ENCODE data around the gene NKX3-2.

Gene NKX3-2

GRCh38 chr4:13544606-13545393 is 492 bp upstream of the NKX3-2 start:
- no peaks in the 10 kb centered on the region for H3K9me2 ChIP-seq (replicated peaks; ENCODE audit: low read depth, low read length)
- no peaks in the 10 kb centered on the region for H3K36me3 ChIP-seq (ENCODE audit: insufficient read depth, low read length)
- no peaks in the 10 kb centered on the region for H3K79me2 ChIP-seq (ENCODE audit: insufficient read depth, low read length)
- H3K4me1 ChIP-seq (ENCODE audit: insufficient read depth, low read length, poor library complexity, severe bottlenecking), result peaks cover 4% of the 10 kb centered on the region
- H3K27me3 ChIP-seq (ENCODE audit: insufficient read depth, low read length, poor library complexity, severe bottlenecking), result no peaks in the 10 kb centered on the region
- H2AFZ ChIP-seq (ENCODE audit: low read length), result no peak overlapping the region
- no peaks in the 10 kb centered on the region for H3K9me3 ChIP-seq (ENCODE audit: insufficient read depth, low read depth, low read length)
- no peak overlapping the region for H3K4me2 ChIP-seq (ENCODE audit: low read depth, low read length, poor library complexity, severe bottlenecking)
- no peak for TF ChIP-seq CTCF (conservative IDR thresholded peaks at IDR 0.05; ENCODE audit: low read length)
- TF ChIP-seq EZH2phosphoT487 (IDR thresholded peaks at IDR 0.05; ENCODE audit: borderline replicate concordance), result no peak
- H3K4me3 ChIP-seq (ENCODE audit: low read length, poor library complexity, severe bottlenecking), result no peak overlapping the region
- H4K20me1 ChIP-seq (ENCODE audit: insufficient read depth, low read length, poor library complexity, severe bottlenecking), result no peaks in the 10 kb centered on the region
- H3K9ac ChIP-seq (ENCODE audit: low read depth, low read length, poor library complexity, severe bottlenecking), result no peak overlapping the region
- no peaks in the 10 kb centered on the region for H3F3A ChIP-seq (ENCODE audit: low read depth)

- H3K4me1 ChIP-seq (ENCODE audit: insufficient read depth, low read length, poor library complexity, severe bottlenecking), result no peaks in the 10 kb centered on the region
- peaks cover 3% of the 10 kb centered on the region for H3K27me3 ChIP-seq (ENCODE audit: insufficient read depth, low read length, poor library complexity, severe bottlenecking)
- no peak for TF ChIP-seq EZH2phosphoT487 (IDR thresholded peaks at IDR 0.05; ENCODE audit: borderline replicate concordance)
- no peak for TF ChIP-seq CTCF (conservative IDR thresholded peaks at IDR 0.05; ENCODE audit: low read length)
- H4K20me1 ChIP-seq (ENCODE audit: insufficient read depth, low read length, poor library complexity, severe bottlenecking), result no peaks in the 10 kb centered on the region
- no peaks in the 10 kb centered on the region for H3K9me3 ChIP-seq (ENCODE audit: insufficient read depth, low read depth, low read length)
- H3K79me2 ChIP-seq (ENCODE audit: insufficient read depth, low read length), result no peaks in the 10 kb centered on the region
- no peak overlapping the region for H2AFZ ChIP-seq (ENCODE audit: low read length)
- H3K9ac ChIP-seq (ENCODE audit: low read depth, low read length, poor library complexity, severe bottlenecking), result no peak overlapping the region
- no peak overlapping the region for H3K4me2 ChIP-seq (ENCODE audit: low read depth, low read length, poor library complexity, severe bottlenecking)
- no peaks in the 10 kb centered on the region for H3K36me3 ChIP-seq (ENCODE audit: insufficient read depth, low read length)
- H3K9me2 ChIP-seq (replicated peaks; ENCODE audit: low read depth, low read length), result no peaks in the 10 kb centered on the region
- H3F3A ChIP-seq (ENCODE audit: low read depth), result no peaks in the 10 kb centered on the region
- no peak overlapping the region for H3K4me3 ChIP-seq (ENCODE audit: low read length, poor library complexity, severe bottlenecking)
Measured at GRCh38 chr4:13543032-13543838, 1.1 kb downstream of the NKX3-2 start.

GRCh38 chr4:13542577-13543031 is 1.7 kb downstream of the NKX3-2 start:
- Histone ChIP-seq H3K9me2 (replicated peaks; ENCODE audit: low read depth, low read length) (no peaks in the 10 kb centered on the region), H4K20me1 (ENCODE audit: insufficient read depth, low read length, poor library complexity, severe bottlenecking) (no peaks in the 10 kb centered on the region), H2AFZ (ENCODE audit: low read length) (no peak overlapping the region), H3K27me3 (ENCODE audit: insufficient read depth, low read length, poor library complexity, severe bottlenecking) (peaks cover 3% of the 10 kb centered on the region), H3K4me2 (ENCODE audit: low read depth, low read length, poor library complexity, severe bottlenecking) (no peak overlapping the region), H3K36me3 (ENCODE audit: insufficient read depth, low read length) (no peaks in the 10 kb centered on the region), H3K9ac (ENCODE audit: low read depth, low read length, poor library complexity, severe bottlenecking) (no peak overlapping the region), H3K4me3 (ENCODE audit: low read length, poor library complexity, severe bottlenecking) (no peak overlapping the region), H3K4me1 (ENCODE audit: insufficient read depth, low read length, poor library complexity, severe bottlenecking) (no peaks in the 10 kb centered on the region), H3F3A (ENCODE audit: low read depth) (no peaks in the 10 kb centered on the region), H3K9me3 (ENCODE audit: insufficient read depth, low read depth, low read length) (no peaks in the 10 kb centered on the region), H3K79me2 (ENCODE audit: insufficient read depth, low read length) (no peaks in the 10 kb centered on the region)
- no peak for TF ChIP-seq EZH2phosphoT487 (IDR thresholded peaks at IDR 0.05; ENCODE audit: borderline replicate concordance)
- TF ChIP-seq CTCF (conservative IDR thresholded peaks at IDR 0.05; ENCODE audit: low read length), result no peak
